ENCODE results near the gene NOS1AP.
"Not testable (repeated sequence)": the region's sequence is repeated elsewhere in the genome, so short reads cannot be mapped to it uniquely, and the experiment has no call there.

Gene NOS1AP

DNA sequence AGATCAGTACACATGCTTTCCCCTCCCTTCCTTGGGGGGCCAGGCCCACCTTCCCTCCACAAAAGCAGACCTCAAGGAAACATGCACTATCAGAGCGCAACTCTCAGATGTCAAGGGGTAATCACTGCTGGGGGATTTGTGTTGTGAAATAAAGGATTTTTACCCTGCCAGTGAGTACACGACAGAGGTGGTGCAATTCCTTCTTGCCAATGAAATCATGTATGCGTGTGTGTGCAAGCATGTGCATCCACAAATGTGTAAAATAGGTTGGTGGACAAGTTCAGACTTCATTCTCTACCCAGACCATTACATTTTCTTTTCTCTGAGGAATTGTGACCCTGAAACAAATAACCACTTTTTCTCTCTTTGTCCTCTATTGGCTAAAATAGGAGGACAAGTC lies 9.8 kb upstream of the NOS1AP start:
- DNase-seq (ENCODE audit: low read depth, low spot score): no peak

DNA sequence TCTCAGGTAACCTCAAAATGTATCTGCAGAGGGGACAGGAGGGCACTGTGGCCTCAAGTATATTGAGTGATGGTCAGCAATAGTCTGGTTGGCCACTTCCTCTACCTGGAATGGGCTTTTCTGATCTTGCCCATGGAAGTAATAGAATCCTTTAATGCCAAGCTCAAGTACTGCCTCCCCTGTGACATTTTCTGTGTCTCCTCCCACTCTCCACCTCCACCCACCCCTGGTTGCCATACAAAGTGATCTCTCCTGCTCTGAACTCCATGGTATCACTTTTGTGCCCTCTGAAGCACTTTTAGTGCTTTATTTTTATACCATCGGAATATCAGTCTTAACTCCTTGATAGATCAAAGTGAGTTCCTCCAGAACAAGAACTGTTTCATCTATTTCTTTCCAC lies 9.2 kb upstream of the NOS1AP start:
- no peak for DNase-seq (ENCODE audit: low read depth, low spot score)

DNA sequence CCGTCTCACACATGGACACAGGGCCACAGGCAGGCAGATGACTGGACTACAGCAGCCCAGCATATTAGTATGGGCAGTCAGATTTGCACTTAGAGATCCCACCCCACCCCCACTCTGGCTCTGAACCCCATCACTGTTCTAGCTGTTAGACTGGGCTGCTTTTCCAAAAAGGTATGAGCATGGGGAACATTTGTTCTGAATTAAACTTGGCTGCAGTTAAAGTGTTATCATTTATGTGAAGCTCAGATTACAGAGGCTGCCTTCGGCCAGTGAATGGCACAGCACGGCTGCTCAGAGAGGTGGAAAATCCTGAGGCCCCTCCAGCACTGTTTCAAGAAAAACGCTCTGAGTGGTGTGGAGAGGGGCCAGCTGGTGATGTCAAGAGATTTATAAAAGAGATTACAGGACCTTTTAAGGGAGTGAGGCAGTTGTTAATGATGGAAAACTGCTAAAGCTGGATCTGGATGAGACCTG lies 6.9 kb upstream of the NOS1AP start:
- no peak for DNase-seq (ENCODE audit: low read depth, low spot score)

DNA sequence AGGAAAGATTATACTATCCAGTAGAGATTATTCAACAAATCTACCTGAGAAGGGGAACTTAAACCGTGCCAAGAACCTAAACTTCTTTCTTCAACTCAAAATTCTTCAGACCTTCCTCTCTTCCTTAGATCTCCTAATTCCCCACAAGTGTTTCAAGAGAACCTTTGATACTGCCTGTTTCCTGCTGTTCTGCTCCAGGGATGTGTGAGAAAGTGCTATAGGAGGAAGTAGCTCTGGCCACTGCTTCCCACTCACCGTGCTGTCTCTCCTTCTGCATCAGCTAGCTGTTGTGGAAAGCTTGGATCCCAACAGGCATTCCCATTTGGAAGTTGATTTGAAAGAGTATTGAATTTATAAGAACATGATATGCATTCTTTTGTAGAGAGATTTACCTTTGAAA lies 4.5 kb upstream of the NOS1AP start:
- DNase-seq (ENCODE audit: low read depth, low spot score): no peak

DNA sequence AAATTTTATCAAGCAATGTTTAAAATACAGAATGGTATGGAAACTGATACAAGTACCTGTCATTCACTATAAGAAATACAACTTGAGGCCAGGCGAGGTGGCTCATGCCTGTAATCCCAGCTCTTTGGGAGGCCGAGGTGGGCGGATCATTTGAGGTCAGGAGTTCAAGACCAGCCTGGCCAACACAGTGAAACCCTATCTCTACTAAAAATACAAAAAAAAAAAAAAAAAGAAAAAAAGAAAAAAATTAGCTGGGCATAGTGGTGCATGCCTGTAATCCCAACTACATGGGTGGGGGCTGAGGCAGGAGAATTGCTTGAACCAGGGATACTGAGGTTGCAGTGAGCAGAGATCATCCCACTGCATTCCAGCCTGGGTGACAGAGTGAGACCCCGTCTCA lies 2.7 kb upstream of the NOS1AP start:
- not testable (repeated sequence) for DNase-seq (ENCODE audit: low read depth, low spot score)

DNA sequence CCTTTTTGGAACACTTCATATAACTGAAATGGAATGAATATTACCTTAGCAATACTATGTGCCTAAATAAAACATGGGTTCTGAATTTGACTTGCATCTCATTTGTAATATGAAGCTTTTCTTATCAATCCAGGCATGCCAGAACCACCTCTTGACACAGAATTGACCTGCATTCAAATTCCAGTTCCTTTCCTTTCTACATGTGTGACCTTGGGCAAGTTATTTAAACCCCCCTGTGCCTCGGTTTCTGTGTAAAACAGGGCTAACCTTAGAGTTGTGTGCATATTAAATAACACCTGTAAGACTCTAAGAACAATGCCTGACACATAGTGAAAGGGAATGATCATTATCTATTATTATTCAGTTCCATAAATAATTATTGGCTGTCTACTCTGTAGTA lies 2.0 kb upstream of the NOS1AP start:
- no peak for DNase-seq (ENCODE audit: low read depth, low spot score)

DNA sequence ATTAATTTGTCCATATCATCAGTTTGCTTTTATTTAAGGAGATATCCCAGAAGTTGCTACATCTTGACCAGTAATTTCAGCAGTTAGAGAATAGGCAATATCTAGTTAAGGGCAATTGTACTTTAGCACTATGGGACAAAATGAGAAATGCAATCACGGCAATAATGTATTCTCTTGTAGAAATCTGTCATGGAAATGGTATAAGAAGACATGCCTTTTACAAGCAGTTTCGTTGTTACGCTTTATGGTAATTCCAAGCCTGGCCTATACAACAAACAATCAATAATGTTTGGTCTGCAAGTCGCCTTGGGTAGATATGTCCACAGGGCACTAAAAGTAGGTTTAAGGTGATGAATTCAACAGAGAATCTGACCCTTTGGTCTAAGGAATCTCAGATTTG lies 1.2 kb upstream of the NOS1AP start:
- no peak for DNase-seq (ENCODE audit: low read depth, low spot score)

DNA sequence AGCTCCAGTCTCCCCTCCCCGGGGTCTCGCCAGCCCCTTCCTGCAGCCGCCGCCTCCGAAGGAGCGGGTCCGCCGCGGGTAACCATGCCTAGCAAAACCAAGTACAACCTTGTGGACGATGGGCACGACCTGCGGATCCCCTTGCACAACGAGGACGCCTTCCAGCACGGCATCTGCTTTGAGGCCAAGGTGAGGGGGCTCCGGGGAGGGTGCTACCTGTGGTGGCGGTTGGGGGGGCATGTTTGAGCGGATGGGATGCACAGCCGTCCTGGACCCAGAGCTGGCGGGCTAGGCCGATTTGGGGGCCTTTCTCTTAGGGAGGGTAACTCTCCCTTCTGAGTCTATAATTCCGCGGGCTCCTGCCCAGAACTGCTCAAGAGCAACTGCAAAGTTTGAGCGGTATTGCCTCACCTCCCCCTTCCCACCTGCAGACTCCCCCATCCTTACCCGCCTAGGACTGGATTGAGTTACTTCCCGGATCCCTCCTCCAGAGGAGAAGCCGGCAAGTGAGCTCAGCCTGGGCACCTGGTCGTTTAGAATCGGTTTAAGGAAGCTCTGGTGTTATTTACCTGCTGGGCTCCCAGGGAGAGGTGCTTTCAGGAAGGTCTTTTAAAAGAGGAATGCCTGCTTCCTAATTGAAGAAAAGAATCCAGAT lies 730 bp downstream of the NOS1AP start:
- DNase-seq (ENCODE audit: low read depth, low spot score): no peak

DNA sequence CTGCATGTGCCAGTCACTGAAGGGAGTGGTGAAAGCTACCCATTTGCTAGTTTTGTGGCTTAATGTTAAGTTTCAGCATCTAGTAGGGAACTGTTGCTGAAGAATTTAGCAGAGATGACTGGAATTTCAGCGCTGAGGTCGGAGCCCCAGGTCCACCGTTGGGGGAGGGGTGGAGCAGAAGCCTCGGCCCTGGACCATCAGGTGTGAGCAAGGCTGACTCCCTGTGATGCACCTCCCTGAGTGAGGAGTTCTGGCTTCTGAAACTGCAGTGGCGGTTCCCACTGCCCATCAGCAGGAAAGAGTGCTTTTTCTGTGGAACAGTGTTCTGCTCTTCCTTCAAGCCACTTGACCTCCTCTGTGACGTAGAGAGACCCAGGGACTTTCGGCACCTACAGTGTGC lies 1.3 kb downstream of the NOS1AP start:
- DNase-seq (ENCODE audit: low read depth, low spot score): no peak

DNA sequence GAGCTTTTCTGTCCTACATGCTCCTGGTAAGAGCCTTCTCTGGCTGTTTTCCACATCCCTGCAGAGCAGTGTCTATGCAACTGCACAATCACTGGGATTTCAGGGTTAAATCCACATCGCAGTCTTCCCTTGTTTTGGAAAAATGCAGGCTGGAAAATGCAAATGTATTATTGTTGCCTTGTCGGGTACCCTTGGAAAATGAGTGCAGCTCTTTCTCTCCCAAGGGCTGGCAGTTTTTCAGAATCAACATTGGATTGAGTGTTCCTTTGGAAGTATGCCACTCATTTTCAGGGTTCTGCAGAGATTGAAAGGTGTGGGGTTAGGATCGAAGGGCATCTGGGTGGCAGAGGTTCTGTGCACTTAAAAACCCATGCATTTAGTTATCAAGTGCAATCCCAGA lies 3.2 kb downstream of the NOS1AP start:
- no peak for DNase-seq (ENCODE audit: low read depth, low spot score)

DNA sequence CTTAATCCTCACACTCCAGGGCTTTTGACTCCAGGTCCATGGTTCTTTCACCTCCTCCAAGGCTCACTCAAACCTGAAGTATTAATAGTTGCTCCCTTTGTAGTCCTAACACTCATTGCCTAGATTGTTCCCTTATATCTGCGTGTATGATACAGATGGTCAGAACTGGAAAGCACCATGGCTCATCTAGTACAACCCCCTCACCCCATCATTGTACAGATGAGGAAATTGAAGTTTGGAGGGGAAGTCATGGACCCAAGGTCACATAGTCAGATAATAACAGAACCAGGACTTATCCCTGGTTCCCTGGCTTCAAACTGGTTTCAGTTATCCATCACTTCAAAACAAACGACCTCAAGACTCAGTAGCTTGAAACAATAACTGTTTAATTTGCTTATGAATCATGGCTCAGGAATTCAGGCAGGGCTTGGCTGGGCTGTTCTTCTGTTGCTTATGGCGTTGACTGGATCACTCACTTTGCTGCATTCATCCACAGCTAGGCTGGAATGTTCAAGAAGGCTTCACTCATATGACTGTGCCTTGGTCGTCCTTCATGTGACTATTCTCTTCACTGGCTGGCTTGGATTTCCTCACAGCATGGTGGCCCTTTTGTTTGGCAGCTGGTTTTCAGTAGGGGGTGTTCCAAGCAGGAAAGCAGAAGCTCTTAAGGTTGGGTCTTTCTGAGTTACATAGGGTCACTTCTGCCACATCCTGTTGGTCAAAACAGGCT lies 5.0 kb downstream of the NOS1AP start:
- DNase-seq (ENCODE audit: low read depth, low spot score): no peak

DNA sequence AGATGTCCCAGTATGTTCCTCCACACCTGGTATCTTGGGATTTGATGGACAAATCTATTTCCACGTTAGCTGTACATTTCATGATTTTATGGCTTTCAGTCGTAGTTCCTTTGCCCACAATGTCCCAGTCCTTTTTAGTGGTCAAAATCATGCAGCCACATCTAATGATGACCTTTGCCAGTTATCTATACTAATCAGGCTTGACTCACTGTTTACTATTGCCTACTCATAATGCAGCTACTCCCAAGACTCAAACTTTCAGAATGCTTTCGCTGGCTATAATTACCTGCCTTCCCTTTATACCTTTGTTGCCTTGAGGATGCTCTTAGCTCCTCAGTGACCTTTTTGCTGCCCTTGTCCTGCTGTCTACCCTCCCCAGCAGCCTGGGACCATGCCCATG lies 6.4 kb downstream of the NOS1AP start:
- no peak for DNase-seq (ENCODE audit: low read depth, low spot score)

DNA sequence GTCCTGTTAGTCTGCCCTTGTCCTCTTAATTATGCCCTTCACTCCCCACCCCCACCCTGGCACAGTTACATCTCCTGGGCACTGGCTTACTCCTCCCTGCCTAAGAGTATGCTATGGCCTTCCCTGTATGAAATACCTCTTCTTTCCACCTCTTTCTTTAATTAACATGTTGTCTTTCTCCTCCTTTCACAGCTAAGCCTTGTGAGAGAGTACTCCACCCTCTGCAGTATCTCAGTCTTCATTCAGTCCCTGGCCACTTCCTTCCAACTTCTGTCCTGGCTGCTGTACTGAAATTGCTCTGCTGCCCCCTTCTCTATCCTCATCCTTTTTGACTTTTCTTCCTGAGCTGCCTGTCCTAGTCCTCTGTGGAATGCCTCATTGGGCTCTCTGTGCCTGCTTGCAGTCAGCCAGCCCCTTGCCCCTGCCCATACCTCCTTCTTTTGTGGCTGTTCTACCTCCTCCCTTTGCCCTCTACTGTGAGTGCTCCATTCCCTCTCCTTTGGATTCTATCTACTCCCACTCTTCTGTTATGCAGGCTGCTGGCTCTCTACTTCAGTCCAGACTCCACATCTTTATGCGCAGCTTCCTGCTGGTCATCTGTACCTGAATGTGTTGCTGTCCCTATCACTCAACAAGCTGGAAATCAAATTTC lies 8.3 kb downstream of the NOS1AP start:
- no peak for DNase-seq (ENCODE audit: low read depth, low spot score)

DNA sequence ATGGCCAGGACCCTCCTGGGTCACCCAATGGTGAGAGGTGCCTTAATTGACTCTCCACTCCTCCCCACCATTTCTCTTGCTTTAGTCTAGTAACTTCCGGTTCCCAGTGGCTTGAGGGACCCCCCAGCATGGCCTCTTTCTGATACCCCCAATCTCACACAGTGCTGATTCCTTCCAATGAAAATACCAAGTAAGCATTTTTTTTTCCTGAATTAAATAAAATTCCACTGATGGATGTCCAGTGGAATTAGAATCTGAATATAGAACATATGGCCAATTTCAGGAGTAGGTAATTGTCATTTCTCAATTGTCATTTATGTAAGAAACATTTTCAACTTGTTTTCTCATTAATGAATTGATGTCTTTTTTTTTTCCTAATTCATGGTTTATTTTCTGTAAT lies 9.5 kb downstream of the NOS1AP start:
- DNase-seq (ENCODE audit: low read depth, low spot score): no peak

DNA sequence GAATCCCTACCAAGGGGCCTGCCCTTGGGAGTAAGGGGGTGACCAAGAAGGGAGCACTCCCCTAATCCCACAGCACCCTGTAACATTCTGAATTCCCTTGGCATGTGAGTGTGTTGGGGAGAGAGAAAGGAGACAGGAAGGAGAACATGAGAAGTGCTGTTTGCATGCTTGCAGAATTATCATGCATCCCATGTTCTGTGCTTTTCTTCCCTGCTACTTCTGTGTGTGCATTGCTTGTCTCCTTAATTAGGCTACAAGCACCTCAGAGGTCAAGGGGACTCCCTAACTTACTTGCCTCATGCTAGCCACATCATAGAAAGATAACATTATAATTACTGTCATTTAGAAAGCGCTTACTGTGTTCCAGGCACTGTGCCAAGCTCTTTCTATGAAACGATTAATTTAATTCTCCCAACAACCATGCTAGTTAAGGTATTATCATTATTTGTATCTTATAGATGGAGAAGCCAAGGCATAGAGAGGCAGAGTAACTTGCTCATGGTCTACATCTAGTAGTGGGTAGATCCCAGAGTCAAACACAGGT lies 11.1 kb downstream of the NOS1AP start:
- DNase-seq (ENCODE audit: low read depth, low spot score): no peak

DNA sequence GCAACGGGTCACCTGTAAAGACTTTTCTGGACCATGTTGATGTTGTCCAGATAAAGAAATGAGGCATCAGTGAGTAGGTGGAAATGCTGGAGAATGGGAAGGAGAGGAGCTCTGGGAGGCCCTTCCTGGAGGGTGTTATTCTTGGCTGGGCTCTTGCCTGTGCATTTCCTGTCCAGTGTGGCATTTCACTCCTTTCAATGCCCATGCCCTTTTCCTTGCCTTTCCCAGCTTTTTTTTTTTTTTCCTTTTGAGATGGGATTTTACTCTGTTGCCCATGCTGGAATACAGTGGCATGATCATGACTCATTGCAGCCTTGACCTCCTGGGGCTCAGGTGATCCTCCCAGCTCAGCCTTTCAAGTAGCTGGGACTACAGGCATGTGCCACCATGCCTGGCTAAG lies 11.8 kb downstream of the NOS1AP start:
- DNase-seq (ENCODE audit: low read depth, low spot score): no peak

DNA sequence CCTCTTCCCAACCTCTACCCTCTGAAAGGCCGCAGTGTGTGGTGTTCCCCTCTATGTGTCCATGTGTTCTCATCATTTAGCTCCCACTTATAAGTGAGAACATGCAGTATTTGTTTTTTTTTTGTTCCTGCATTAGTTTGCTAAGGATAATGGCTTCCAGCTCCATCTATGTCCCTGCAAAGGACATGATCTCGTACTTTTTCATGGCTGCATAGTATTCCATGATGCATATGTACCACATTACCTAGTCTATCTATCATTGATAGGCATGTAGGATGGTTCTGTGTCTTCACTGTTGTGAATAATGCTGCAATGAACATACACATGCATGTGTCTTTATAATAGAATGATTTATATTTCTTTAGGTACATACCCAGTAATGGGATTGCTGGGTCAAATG lies 12.6 kb downstream of the NOS1AP start:
- not testable (repeated sequence) for DNase-seq (ENCODE audit: low read depth, low spot score)

DNA sequence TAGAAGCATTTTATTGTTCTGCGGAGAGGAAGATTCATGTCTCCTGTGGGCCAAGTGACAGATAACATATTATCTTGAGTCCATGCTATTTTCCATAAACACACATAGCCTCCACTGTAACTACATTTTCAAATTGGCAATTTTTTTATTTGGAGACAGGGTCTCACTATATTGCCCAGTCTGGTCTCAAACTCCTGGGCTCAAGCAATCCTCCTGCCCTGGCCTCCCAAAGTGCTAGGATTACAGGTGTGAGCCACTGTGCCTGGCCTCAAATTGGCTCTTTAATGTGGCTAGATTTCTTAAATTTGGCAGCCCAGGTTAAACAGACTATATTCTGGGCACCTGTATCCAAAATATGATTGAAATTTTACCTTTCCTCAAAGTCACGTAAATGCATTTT lies 13.8 kb downstream of the NOS1AP start:
- DNase-seq (ENCODE audit: low read depth, low spot score): no peak

DNA sequence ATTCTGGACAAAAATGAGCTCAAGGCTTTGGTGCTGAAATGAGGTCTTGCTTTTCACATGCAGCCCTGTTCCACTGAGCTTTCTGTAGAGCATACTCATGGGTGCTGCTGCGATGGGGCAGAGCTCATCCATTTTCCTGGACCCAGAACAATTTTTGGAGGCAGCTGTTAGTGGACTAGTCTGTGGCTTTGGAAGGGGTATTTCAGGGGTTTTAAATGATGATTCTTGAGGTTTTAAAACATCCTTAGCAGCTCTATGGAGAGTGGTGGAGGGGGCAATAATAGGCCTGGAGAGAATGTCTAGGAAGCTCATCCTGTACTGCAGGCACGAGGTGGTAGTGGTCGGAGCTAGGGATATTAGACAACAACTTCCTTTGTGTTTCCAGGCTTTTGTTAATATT lies 16.5 kb downstream of the NOS1AP start:
- DNase-seq (ENCODE audit: low read depth, low spot score): no peak

DNA sequence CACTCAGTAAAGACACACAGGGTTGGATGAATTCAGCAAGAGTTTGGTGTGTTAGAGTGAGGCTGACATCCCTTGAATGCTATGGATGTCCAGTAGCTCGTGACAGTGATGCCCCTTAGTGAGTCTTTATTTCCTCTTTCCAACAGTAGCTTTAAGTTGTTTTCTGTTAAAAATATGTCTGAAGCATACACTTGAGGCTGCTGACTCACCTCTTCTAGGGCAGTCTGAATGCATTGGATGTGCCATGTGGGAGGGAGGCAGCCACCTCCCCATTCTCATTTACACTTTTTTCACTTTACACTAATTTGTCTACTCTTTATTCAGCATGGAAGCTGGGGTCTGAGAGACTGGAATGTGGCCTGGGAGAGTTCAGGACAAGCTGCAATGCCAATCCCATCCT lies 17.6 kb downstream of the NOS1AP start:
- DNase-seq (ENCODE audit: low read depth, low spot score): no peak

DNA sequence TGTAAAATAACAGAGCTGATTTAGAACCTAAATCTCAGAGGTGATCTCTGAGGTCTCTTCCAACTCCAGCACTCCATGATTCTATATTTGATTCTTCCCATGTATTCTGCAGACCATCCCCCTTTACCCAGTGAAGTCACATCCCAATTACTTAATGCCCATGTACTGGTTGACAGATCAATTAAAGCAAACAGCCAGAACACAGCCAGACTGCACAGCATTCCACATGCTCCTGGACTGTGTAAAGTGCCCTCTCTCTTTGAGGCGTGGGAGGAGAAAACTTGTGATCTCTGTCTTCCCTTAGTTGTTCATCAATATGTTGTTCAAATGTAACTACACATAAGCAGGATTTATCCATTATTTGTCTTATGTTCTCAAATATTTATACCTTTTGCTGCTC lies 18.1 kb downstream of the NOS1AP start:
- no peak for DNase-seq (ENCODE audit: low read depth, low spot score)

DNA sequence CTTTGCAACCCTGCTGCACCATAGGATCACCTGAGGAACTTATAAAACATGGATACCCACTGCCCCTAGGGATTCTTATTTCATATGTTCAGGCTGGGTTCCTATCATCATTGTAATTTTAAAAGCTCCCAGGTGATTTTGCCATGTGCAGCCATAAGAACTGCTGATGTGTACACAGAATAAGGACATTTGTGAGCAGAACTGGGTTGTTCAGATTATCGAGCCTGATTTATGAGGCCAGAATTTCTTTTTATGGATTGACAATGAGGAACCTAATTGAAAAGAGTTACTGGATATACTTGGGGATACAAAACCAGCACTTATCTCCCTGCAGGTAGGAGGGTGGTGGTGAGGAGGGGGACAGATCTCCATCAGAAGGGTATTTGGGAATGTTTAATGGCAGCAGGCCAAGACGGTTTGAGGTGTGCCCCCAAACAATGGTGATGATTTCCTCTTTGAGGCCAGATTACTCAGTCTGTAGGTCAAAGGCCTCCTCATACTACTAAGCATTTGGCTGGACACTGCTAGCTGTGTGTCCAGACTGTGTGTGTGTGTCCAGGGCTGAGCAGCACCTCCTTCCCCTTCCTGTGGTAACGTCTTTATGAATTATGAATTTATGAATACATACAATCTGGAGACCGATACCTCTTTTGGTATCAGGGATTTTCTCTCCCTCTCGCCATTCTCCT lies 18.9 kb downstream of the NOS1AP start:
- DNase-seq (ENCODE audit: low read depth, low spot score): no peak

Measured in smooth muscle cell of the brain vasculature (primary cell).